ENCODE measurements around the gene LRRFIP1. TPM values are rescaled to one million over a fixed set of nuclear protein-coding genes. Genes with fewer than 3 reads are reported as not detected.
"Not testable (repeated sequence)": the region's sequence is repeated elsewhere in the genome, so short reads cannot be mapped to it uniquely, and the experiment has no call there.

Gene LRRFIP1
- total and polyA plus RNA-seq, 12 donors = 18.7 to 79.7 (median 51.8) TPM

GRCh38 chr2:237746302-237747080, 119.1 kb downstream of the LRRFIP1 start:
- H3K4me1 ChIP-seq (replicated peaks in 1 of 2) = no peaks in the 10 kb centered on the region
- peaks cover 0 to 29% of the 10 kb centered on the region in 2 donors for H3K36me3 ChIP-seq (replicated peaks in 1 of 2)
- DNase-seq = no peak

GRCh38 chr2:237747189-237747588, 119.8 kb downstream of the LRRFIP1 start:
- no peak overlapping the region for H3K27ac ChIP-seq
- WGBS, 4 donors = 88 to 94% (median 93%) methylated on average over 8 to 9 of the region's 9 CpGs
- no peaks in the 10 kb centered on the region for H3K27me3 ChIP-seq
- TF ChIP-seq POLR2A (IDR thresholded peaks at IDR 0.05) (no peak), CTCF (IDR thresholded peaks at IDR 0.05) (no peak)
- H3K9me3 ChIP-seq (replicated peaks in 1 of 3) = no peaks in the 10 kb centered on the region
- H3K4me3 ChIP-seq = no peak overlapping the region
- no peak for DNase-seq
- intact Hi-C loops (cut with DNase I) = loop anchor here in 1 of 2 donors (5.0 to 10.0 kb wide), 2 partner anchors 75 to 232 kb away; no protein-coding TSS in a partner anchor
- H3K4me1 ChIP-seq (replicated peaks in 1 of 2) = no peaks in the 10 kb centered on the region
- H3K36me3 ChIP-seq (replicated peaks in 1 of 2) = peaks cover 0 to 36% of the 10 kb centered on the region in 2 donors

More at GRCh38 chr2:237746302-237747080, 119.1 kb downstream of the LRRFIP1 start:
- intact Hi-C loops (cut with DNase I) = loop anchor here in 1 of 2 donors (5.0 to 10.0 kb wide), 2 partner anchors 74 to 232 kb away; no protein-coding TSS in a partner anchor
- no peak overlapping the region for H3K4me3 ChIP-seq
- no peaks in the 10 kb centered on the region for H3K9me3 ChIP-seq (replicated peaks in 1 of 3)
- no peaks in the 10 kb centered on the region for H3K27me3 ChIP-seq
- 90% methylated on average over 12 to 15 of the region's 15 CpGs for WGBS, 4 donors
- no peak overlapping the region for H3K27ac ChIP-seq
- TF ChIP-seq POLR2A (IDR thresholded peaks at IDR 0.05) = no peak
- no peak for TF ChIP-seq CTCF (IDR thresholded peaks at IDR 0.05)

GRCh38 chr2:237749002-237749401, 121.6 kb downstream of the LRRFIP1 start:
- peaks cover 0 to 50% of the 10 kb centered on the region in 2 donors for H3K36me3 ChIP-seq (replicated peaks in 1 of 2)
- H3K27me3 ChIP-seq = no peaks in the 10 kb centered on the region
- no peak overlapping the region for H3K4me3 ChIP-seq
- no peaks in the 10 kb centered on the region for H3K9me3 ChIP-seq (replicated peaks in 1 of 3)
- 90 to 97% (median 94%) methylated on average over 11 of the region's 11 CpGs for WGBS, 4 donors
- intact Hi-C loops (cut with DNase I) = loop anchor here in 1 of 2 donors (5.0 to 10.0 kb wide), 2 partner anchors 77 to 234 kb away; no protein-coding TSS in a partner anchor
- peaks cover 0 to 2% of the 10 kb centered on the region in 2 donors for H3K4me1 ChIP-seq (replicated peaks in 1 of 2)
- H3K27ac ChIP-seq = no peak overlapping the region
- DNase-seq = no peak
- no peak for TF ChIP-seq POLR2A (IDR thresholded peaks at IDR 0.05)

GRCh38 chr2:237749961-237750360, 122.6 kb downstream of the LRRFIP1 start:
- Histone ChIP-seq H3K9me3 (replicated peaks in 1 of 3) (no peaks in the 10 kb centered on the region), H3K27ac (no peak overlapping the region), H3K4me1 (replicated peaks in 1 of 2) (peaks cover 0 to 7% of the 10 kb centered on the region in 2 donors), H3K27me3 (no peaks in the 10 kb centered on the region), H3K36me3 (replicated peaks in 1 of 2) (peaks cover 0 to 60% of the 10 kb centered on the region in 2 donors), H3K4me3 (no peak overlapping the region)
- intact Hi-C loops (cut with DNase I) = loop anchor here in 1 of 2 donors (5.0 to 10.0 kb wide), 2 partner anchors 78 to 235 kb away; no protein-coding TSS in a partner anchor
- 81 to 93% (median 86%) methylated on average over 2 of the region's 2 CpGs for WGBS, 4 donors
- no peak for DNase-seq
- TF ChIP-seq CTCF (IDR thresholded peaks at IDR 0.05) (no peak), POLR2A (IDR thresholded peaks at IDR 0.05) (no peak)

- H3K27me3 ChIP-seq; H3K27ac ChIP-seq; intact Hi-C loops (cut with DNase I); H3K4me3 ChIP-seq; H3K4me1 ChIP-seq (replicated peaks in 1 of 2); H3K9me3 ChIP-seq (replicated peaks in 1 of 3); DNase-seq: not testable (repeated sequence)
- peaks cover 0 to 64% of the 10 kb centered on the region in 2 donors for H3K36me3 ChIP-seq (replicated peaks in 1 of 2)
- 94 to 97% (median 95%) methylated on average over 15 of the region's 15 CpGs for WGBS, 4 donors
These were observed 123.1 kb downstream of the LRRFIP1 start for GRCh38 chr2:237750441-237750840.

All from adrenal gland (tissue), 12 donors.